ENCODE measurements around the gene ZSWIM6. TPM values are rescaled to one million over a fixed set of nuclear protein-coding genes. Genes with fewer than 3 reads are reported as not detected.

ZSWIM6 gene
- total and polyA plus RNA-seq, 8 donors = 2.9 to 39.3 (median 15.4) TPM

- no peaks in the 10 kb centered on the region for H3K27me3 ChIP-seq
- peaks cover 0 to 38% (median 12%) of the 10 kb centered on the region in 4 donors for H3K4me1 ChIP-seq
- no peak overlapping the region for H3K4me3 ChIP-seq
- DNase-seq = no peak
- no peak overlapping the region for H3K27ac ChIP-seq
- no peaks in the 10 kb centered on the region for H3K9me3 ChIP-seq
- intact Hi-C loops (cut with DNase I; ENCODE audit: low total_unique reads) = no loop called here
- WGBS, 5 donors = 63 to 82% (median 66%) methylated on average over 4 of the region's 4 CpGs
- no peak for TF ChIP-seq POLR2AphosphoS5 (IDR thresholded peaks at IDR 0.05)
- TF ChIP-seq CTCF (IDR thresholded peaks at IDR 0.05) = no peak
- no peak for TF ChIP-seq POLR2A (IDR thresholded peaks at IDR 0.05)
- no peak for TF ChIP-seq EP300 (IDR thresholded peaks at IDR 0.05)
- peaks cover 0 to 16% (median 2%) of the 10 kb centered on the region in 4 donors for H3K36me3 ChIP-seq
These were observed 142.7 kb downstream of the ZSWIM6 start for GRCh38 chr5:61474746-61475145.

- Histone ChIP-seq H3K9me3 (no peaks in the 10 kb centered on the region), H3K4me1 (peaks cover 0 to 45% (median 14%) of the 10 kb centered on the region in 4 donors), H3K36me3 (peaks cover 0 to 16% (median under 1%) of the 10 kb centered on the region in 4 donors), H3K27me3 (no peaks in the 10 kb centered on the region), H3K27ac (no peak overlapping the region), H3K4me3 (no peak overlapping the region)
- DNase-seq = no peak
- no peak for TF ChIP-seq CTCF (IDR thresholded peaks at IDR 0.05)
- no peak for TF ChIP-seq EP300 (IDR thresholded peaks at IDR 0.05)
- no peak for TF ChIP-seq POLR2A (IDR thresholded peaks at IDR 0.05)
- TF ChIP-seq POLR2AphosphoS5 (IDR thresholded peaks at IDR 0.05) = no peak
- intact Hi-C loops (cut with DNase I; ENCODE audit: low total_unique reads) = no loop called here
- WGBS, 5 donors = 22 to 84% (median 59%) methylated on average over 2 of the region's 2 CpGs
These were observed 145.7 kb downstream of the ZSWIM6 start for GRCh38 chr5:61477788-61478187.

- no peaks in the 10 kb centered on the region for H3K9me3 ChIP-seq
- H3K4me3 ChIP-seq = no peak overlapping the region
- intact Hi-C loops (cut with DNase I; ENCODE audit: low total_unique reads) = no loop called here
- peaks cover 0 to 14% (median 3%) of the 10 kb centered on the region in 4 donors for H3K36me3 ChIP-seq
- no peak for DNase-seq
- WGBS, 5 donors = 30 to 54% (median 49%) methylated on average over 4 of the region's 4 CpGs
- peaks cover 0 to 39% (median 14%) of the 10 kb centered on the region in 4 donors for H3K4me1 ChIP-seq
- H3K27me3 ChIP-seq = no peaks in the 10 kb centered on the region
- peak overlapping the region in 4 of 5 donors; percentile 26 to 55 (median 38) for H3K27ac ChIP-seq
- TF ChIP-seq EP300 (IDR thresholded peaks at IDR 0.05) (no peak), POLR2A (IDR thresholded peaks at IDR 0.05) (no peak), CTCF (IDR thresholded peaks at IDR 0.05) (no peak), POLR2AphosphoS5 (IDR thresholded peaks at IDR 0.05) (no peak)
These were observed 148.0 kb downstream of the ZSWIM6 start for GRCh38 chr5:61479850-61480614.

GRCh38 chr5:61482980-61483379 is 150.9 kb downstream of the ZSWIM6 start:
- TF ChIP-seq EP300 (IDR thresholded peaks at IDR 0.05) (no peak), CTCF (IDR thresholded peaks at IDR 0.05) (no peak), POLR2AphosphoS5 (IDR thresholded peaks at IDR 0.05) (no peak), POLR2A (IDR thresholded peaks at IDR 0.05) (no peak)
- H3K36me3 ChIP-seq = peaks cover 0 to 12% (median 5%) of the 10 kb centered on the region in 4 donors
- no peaks in the 10 kb centered on the region for H3K27me3 ChIP-seq
- no peak overlapping the region for H3K27ac ChIP-seq
- no peak for DNase-seq
- peaks cover 0 to 21% (median 10%) of the 10 kb centered on the region in 4 donors for H3K4me1 ChIP-seq
- 87 to 96% (median 94%) methylated on average over 3 of the region's 3 CpGs for WGBS, 5 donors
- no peaks in the 10 kb centered on the region for H3K9me3 ChIP-seq
- H3K4me3 ChIP-seq = no peak overlapping the region
- intact Hi-C loops (cut with DNase I; ENCODE audit: low total_unique reads) = no loop called here

Data from stomach (tissue), 9 donors.